Hepatocyte (in vitro differentiated cells): Measurements from ENCODE around the gene MRPL9. TPM values are rescaled to one million over a fixed set of nuclear protein-coding genes. Genes with fewer than 3 reads are reported as not detected.

Experiments
- DNase-seq: peaks from one replicate; pipeline ENCODE4 v3.0.0-alpha.2; 2016; ENCODE audit warnings: low spot score
- H2AFZ ChIP-seq: fragments of 200-600 bp; sonication (generic); 2 replicates; pipeline ENCODE4 v1.6.0; 2016; ENCODE audit warnings: antibody characterized with exemption, mild to moderate bottlenecking
- H3K27ac ChIP-seq: fragments of 200-600 bp; sonication (generic); 2 replicates; pipeline ENCODE4 v1.5.1; 2016; ENCODE audit warnings: mild to moderate bottlenecking
- H3K27me3 ChIP-seq: fragments of 200-600 bp; sonication (generic); 2 replicates; pipeline ENCODE4 v1.6.1; 2016
- H3K36me3 ChIP-seq: fragments of 200-600 bp; sonication (generic); replicated peaks from 2 replicates; pipeline ENCODE4 v1.5.1; 2016; ENCODE audit warnings: low read depth; ENCODE audit not compliant: insufficient read depth
- H3K4me1 ChIP-seq: fragments of 200-600 bp; sonication (generic); 2 replicates; pipeline ENCODE4 v1.5.1; 2016; ENCODE audit warnings: mild to moderate bottlenecking, moderate library complexity; ENCODE audit not compliant: insufficient read depth
- H3K4me2 ChIP-seq: fragments of 200-600 bp; sonication (generic); 2 replicates; pipeline ENCODE4 v1.6.0; 2016
- H3K4me3 ChIP-seq: fragments of 200-600 bp; sonication (generic); 2 replicates; pipeline ENCODE4 v1.5.1; 2016; ENCODE audit warnings: mild to moderate bottlenecking
- H3K79me2 ChIP-seq: fragments of 200-600 bp; sonication (generic); 2 replicates; pipeline ENCODE4 v1.6.0; 2017; ENCODE audit warnings: mild to moderate bottlenecking
- H3K9me2 ChIP-seq: fragments of 200-600 bp; sonication (generic); replicated peaks from 2 replicates; pipeline ENCODE4 v1.6.0; 2017; ENCODE audit warnings: mild to moderate bottlenecking; ENCODE audit not compliant: insufficient read depth
- H3K9me3 ChIP-seq: fragments of 200-600 bp; sonication (generic); 2 replicates; pipeline ENCODE4 v1.5.1; 2016; ENCODE audit warnings: low read depth, mild to moderate bottlenecking
- H4K20me1 ChIP-seq: fragments of 200-600 bp; sonication (generic); 2 replicates; pipeline ENCODE4 v1.6.0; 2016; ENCODE audit warnings: mild to moderate bottlenecking; ENCODE audit not compliant: insufficient read depth, poor library complexity, severe bottlenecking
- EZH2 ChIP-seq: fragments of 200-600 bp; sonication (generic); IDR thresholded peaks from 2 replicates; pipeline ENCODE4 v1.6.1; 2016; ENCODE audit warnings: antibody characterized with exemption, mild to moderate bottlenecking, borderline replicate concordance
- EZH2phosphoT487 ChIP-seq: fragments of 200-600 bp; sonication (generic); IDR thresholded peaks from one replicate; pipeline ENCODE4 v1.6.1; 2018; ENCODE audit warnings: antibody characterized with exemption, mild to moderate bottlenecking, low read depth, moderate library complexity; ENCODE audit not compliant: unreplicated experiment, severe bottlenecking
- WGBS: methylation state at CpG from one replicate; pipeline ENCODE4 v1.1.6; 2016; ENCODE audit warnings: low lambda C conversion rate; ENCODE audit errors: missing lambda C conversion rate; 5-methylcytosine and 5-hydroxymethylcytosine counted together
- polyA plus RNA-seq: library from polyadenylated mRNA; unstranded; fragments of >200 nt; fragmentation: Nextera tagmentation; extraction: Ambion mirVana; gene quantifications from 2 replicates; pipeline ENCODE4 v1.2.1, GENCODE V29; 2016
- total RNA-seq: library from RNA; depleted of rRNA; stranded (reverse); fragments of >200 nt; gene quantifications from 2 replicates; pipeline ENCODE4 v1.2.3, GENCODE V29; 2014
- TF ChIP-seq, protein P1 (sequence below): fragments of 200-600 bp; sonication (generic); IDR thresholded peaks from 2 replicates; pipeline ENCODE4 v1.5.1; 2016; ENCODE audit warnings: antibody characterized with exemption, mild to moderate bottlenecking; ENCODE audit not compliant: poor library complexity

The MRPL9 gene
- total and polyA plus RNA-seq, 2 experiments from 2014 or later, result 50.3 to 72.5 TPM

DNA sequence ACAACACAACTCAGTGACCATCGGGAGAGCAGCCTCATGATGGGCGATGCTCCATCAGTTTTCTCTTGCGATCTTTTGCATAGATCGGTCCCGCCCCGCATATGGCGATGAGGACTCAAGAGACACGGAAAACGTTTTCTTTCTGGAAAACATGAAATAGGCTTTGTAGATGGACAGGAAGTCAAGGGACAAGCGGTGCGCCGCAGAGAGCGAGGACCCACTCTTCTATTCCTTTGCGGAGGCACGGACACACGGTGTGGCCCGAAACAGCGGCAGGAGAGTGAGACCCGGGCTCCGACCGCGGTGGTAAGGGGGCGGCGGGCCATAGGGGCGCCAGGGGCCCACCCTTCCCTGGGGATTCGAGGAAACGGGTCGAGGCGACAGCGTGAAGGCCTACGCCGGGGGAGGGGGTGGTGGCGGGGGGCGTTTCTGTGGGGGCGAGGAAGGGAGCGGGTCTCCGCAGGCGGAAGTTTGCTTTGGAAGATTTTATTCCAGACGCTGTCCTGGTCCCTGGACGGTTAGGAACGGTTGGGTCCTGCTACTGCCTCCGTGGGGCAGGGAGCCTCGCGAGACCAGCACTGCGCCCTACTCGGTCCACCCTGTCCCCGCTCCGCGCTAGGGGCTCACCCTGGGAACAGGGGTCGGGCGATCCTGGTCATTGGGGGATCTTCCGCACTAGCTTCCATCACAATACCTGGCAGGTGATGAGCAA is 27.8 kb upstream of the MRPL9 start:
- Histone ChIP-seq H3K4me2 (peak overlapping the region; percentile 73), H4K20me1 (no peaks in the 10 kb centered on the region), H3K4me3 (peak overlapping the region; percentile 8), H3K4me1 (no peaks in the 10 kb centered on the region), H3K27me3 (no peaks in the 10 kb centered on the region), H3K9me2 (no peaks in the 10 kb centered on the region), H3K27ac (peak overlapping the region; percentile 0), H3K36me3 (no peaks in the 10 kb centered on the region), H3K9me3 (no peaks in the 10 kb centered on the region), H2AFZ (peak overlapping the region; percentile 42), H3K79me2 (no peaks in the 10 kb centered on the region)
- TF ChIP-seq EZH2phosphoT487 (no peak), EZH2 (no peak)
- TF ChIP-seq, protein P1, sequence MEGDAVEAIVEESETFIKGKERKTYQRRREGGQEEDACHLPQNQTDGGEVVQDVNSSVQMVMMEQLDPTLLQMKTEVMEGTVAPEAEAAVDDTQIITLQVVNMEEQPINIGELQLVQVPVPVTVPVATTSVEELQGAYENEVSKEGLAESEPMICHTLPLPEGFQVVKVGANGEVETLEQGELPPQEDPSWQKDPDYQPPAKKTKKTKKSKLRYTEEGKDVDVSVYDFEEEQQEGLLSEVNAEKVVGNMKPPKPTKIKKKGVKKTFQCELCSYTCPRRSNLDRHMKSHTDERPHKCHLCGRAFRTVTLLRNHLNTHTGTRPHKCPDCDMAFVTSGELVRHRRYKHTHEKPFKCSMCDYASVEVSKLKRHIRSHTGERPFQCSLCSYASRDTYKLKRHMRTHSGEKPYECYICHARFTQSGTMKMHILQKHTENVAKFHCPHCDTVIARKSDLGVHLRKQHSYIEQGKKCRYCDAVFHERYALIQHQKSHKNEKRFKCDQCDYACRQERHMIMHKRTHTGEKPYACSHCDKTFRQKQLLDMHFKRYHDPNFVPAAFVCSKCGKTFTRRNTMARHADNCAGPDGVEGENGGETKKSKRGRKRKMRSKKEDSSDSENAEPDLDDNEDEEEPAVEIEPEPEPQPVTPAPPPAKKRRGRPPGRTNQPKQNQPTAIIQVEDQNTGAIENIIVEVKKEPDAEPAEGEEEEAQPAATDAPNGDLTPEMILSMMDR, result no peak
- under 1% methylated on average over 39 of the region's 52 CpGs for WGBS
- DNase-seq, result peak; percentile 41

DNA sequence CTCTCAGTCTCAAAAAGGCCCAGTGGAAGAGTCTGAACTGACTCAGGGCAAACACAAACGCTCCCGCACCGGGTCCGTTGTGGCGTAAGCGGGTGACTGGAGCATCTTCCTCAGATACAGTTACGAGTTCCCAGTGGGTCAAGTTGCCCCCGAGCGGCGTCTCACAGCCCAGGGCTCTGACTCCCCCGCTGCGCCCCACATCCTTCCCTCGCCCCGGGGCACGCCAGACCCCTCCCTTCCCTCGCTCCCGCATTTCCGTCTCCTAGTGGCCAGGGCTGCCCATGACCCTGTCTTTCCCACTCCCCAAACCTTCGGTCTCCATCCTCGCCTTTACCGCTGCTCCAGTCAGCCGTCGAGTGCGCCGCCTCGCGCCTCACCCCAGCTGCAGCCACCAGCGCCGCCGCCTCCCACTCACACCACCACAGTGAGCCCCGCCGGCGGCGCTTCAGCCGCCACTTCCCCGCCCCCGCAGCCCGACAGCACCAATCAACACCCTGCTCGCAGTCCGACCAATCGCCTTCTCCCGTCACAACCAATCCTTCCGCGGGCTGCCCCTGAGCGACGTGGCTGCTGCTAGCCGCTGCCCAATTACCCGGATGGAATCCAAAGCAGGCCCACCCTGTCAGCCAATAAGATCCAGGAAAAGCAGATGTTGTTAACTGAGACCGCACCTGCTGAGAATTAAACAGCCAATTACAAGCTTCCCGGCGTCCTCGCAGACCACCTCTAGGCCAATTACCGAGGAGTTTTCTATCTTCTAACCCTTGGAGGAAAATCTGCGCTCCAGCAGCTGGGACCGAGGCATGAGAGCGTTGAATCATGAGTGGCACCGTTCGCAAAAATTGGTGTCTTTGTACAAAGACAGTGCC is 27.0 kb upstream of the MRPL9 start, which contains the start of gene TDRKH:
Gene TDRKH (minus strand): TSS at position 430 of the 869 bp plus-strand sequence. CDS start 7,478 bp downstream, outside the sequence.
- Histone ChIP-seq H3K27me3 (peaks cover under 1% of the 10 kb centered on the region), H3K79me2 (no peaks in the 10 kb centered on the region), H3K9me2 (no peaks in the 10 kb centered on the region), H4K20me1 (no peaks in the 10 kb centered on the region), H2AFZ (peak within 1 kb of the TSS; percentile 67), H3K36me3 (no peaks in the 10 kb centered on the region), H3K9me3 (no peaks in the 10 kb centered on the region), H3K27ac (peak within 1 kb of the TSS; percentile 0), H3K4me3 (peak within 1 kb of the TSS; percentile 12), H3K4me2 (peak within 1 kb of the TSS; percentile 85), H3K4me1 (no peaks in the 10 kb centered on the region)
- peak; percentile 99 for DNase-seq
- no peak for TF ChIP-seq EZH2
- no peak for TF ChIP-seq EZH2phosphoT487
- TF ChIP-seq, protein P1, result no peak
- under 1% methylated on average over 43 of the region's 58 CpGs for WGBS

DNA sequence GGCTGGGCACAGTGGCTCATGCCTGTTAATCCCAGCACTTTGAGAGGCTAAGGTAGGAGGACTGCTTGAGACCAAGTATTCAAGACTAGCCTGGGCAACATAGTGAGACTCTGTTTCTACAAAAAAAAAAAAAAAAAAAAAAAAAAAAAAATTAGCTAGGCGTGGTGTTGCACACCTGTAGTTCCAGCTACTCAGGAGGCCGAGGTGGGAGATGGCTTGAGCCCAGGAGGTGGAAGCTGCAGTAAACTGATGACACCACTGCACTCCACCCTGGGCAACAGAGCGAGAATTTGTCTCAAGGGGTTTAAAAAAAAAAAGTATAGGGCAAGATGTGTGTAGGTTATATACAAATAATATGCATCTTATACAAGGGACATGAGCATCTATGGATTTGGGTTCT is 24.4 kb upstream of the MRPL9 start:
- no peak for DNase-seq
- Histone ChIP-seq H3K36me3 (no peaks in the 10 kb centered on the region), H3K4me2 (no peak overlapping the region), H3K27me3 (peaks cover 3% of the 10 kb centered on the region), H2AFZ (no peak overlapping the region), H3K9me2 (no peaks in the 10 kb centered on the region), H3K27ac (no peak overlapping the region), H3K4me3 (no peak overlapping the region), H4K20me1 (no peaks in the 10 kb centered on the region), H3K9me3 (no peaks in the 10 kb centered on the region), H3K79me2 (no peaks in the 10 kb centered on the region), H3K4me1 (no peaks in the 10 kb centered on the region)
- TF ChIP-seq EZH2 (no peak), EZH2phosphoT487 (no peak)
- TF ChIP-seq, protein P1, result no peak
- 90% methylated on average over 3 of the region's 3 CpGs for WGBS
